SK-N-SH (cell line): ENCODE data around the gene PGLYRP4. TPM values are rescaled to one million over a fixed set of nuclear protein-coding genes. Genes with fewer than 3 reads are reported as not detected.

Experiments used
- CTCF ChIA-PET: fragments of 300-600, 350-600 bp; formaldehyde crosslinking; extraction: SDS; loops from one replicate; lab custom pipeline; 2021; lab: Yijun Ruan, JAX
- POLR2A ChIA-PET: fragments of 350-600 bp; sonication (Branson Sonifier 250); formaldehyde crosslinking; extraction: SDS; loops from one replicate; lab custom pipeline; 2020; ENCODE audit warnings: antibody characterized with exemption, inconsistent platforms; lab: Yijun Ruan, JAX
- DNase-seq: peaks from one replicate; pipeline ENCODE4 v3.0.0; 2012
- H2AFZ ChIP-seq: fragments of 200-600 bp; sonication (generic); 2 replicates; pipeline ENCODE4 v1.8.1; 2016; ENCODE audit warnings: antibody characterized with exemption, mild to moderate bottlenecking, low read depth
- H3F3A ChIP-seq: fragments of 200-600 bp; sonication (generic); replicated peaks from 2 replicates; pipeline ENCODE3; 2016; ENCODE audit warnings: antibody characterized with exemption, mild to moderate bottlenecking; ENCODE audit not compliant: insufficient read depth
- H3K27ac ChIP-seq, 2 experiments: fragments of 200-500 bp in 1 of 2; fragments of 200-600 bp in 1 of 2; sonication (Bioruptor generic) in 1 of 2; sonication (generic), shearing (Covaris generic) in 1 of 2; 2 replicates each; pipeline versions ENCODE4 v1.5.1 to v1.6.1; 2014 to 2016; ENCODE audit warnings: low read depth in 2 of 2, inconsistent platforms in 1 of 2, low read length in 1 of 2, mild to moderate bottlenecking in 1 of 2, mixed read lengths in 1 of 2
- H3K27me3 ChIP-seq: fragments of 200-600 bp; sonication (generic), shearing (Covaris generic); 2 replicates; pipeline ENCODE4 v1.6.1; 2016; ENCODE audit warnings: mixed run types; ENCODE audit not compliant: insufficient read depth
- H3K36me3 ChIP-seq, 2 experiments: fragments of 200-500 bp in 1 of 2; fragments of 200-600 bp in 1 of 2; sonication (Bioruptor generic) in 1 of 2; sonication (generic) in 1 of 2; replicated peaks in 1 of 2; 2 replicates each; pipeline versions ENCODE3 to v1.5.1; 2014 to 2016; ENCODE audit warnings: low read length in 1 of 2, mild to moderate bottlenecking in 1 of 2; ENCODE audit not compliant: insufficient read depth in 2 of 2, control insufficient read depth in 1 of 2
- H3K4me1 ChIP-seq, 2 experiments: fragments of 200-500 bp in 1 of 2; fragments of 200-600 bp in 1 of 2; sonication (Bioruptor generic) in 1 of 2; sonication (generic), shearing (Covaris generic) in 1 of 2; 2 replicates each; pipeline versions ENCODE4 v1.5.1 to v1.6.1; 2014 to 2016; ENCODE audit warnings: low read depth in 1 of 2, low read length in 1 of 2, mixed run types in 1 of 2; ENCODE audit not compliant: insufficient read depth in 2 of 2, control insufficient read depth in 1 of 2
- H3K4me2 ChIP-seq: fragments of 200-600 bp; sonication (generic), shearing (Covaris generic); 2 replicates; pipeline ENCODE4 v1.6.1; 2017; ENCODE audit warnings: mixed run types
- H3K4me3 ChIP-seq, 2 experiments: fragments of 200-500 bp in 1 of 2; fragments of 200-600 bp in 1 of 2; sonication (Bioruptor generic) in 1 of 2; sonication (generic), shearing (Covaris generic) in 1 of 2; 2 replicates each; pipeline versions ENCODE4 v1.5.1 to v1.8.1; 2014 to 2016; ENCODE audit warnings: low read depth in 2 of 2, inconsistent platforms in 1 of 2, low read length in 1 of 2, mild to moderate bottlenecking in 1 of 2, mixed read lengths in 1 of 2, moderate library complexity in 1 of 2
- H3K79me2 ChIP-seq: fragments of 200-600 bp; sonication (generic); 2 replicates; pipeline ENCODE4 v1.8.1; 2017; ENCODE audit warnings: mild to moderate bottlenecking; ENCODE audit not compliant: insufficient read depth
- H3K9ac ChIP-seq: fragments of 200-600 bp; sonication (generic); 2 replicates; pipeline ENCODE4 v1.6.1; 2017; ENCODE audit warnings: mixed run types
- H3K9me2 ChIP-seq: fragments of 200-600 bp; sonication (generic); 2 replicates; pipeline ENCODE4 v1.6.1; 2017; ENCODE audit warnings: mixed run types
- H3K9me3 ChIP-seq: fragments of 200-600 bp; sonication (generic); 2 replicates; pipeline ENCODE4 v1.6.1; 2017; ENCODE audit warnings: mixed run types, mild to moderate bottlenecking, moderate library complexity
- H4K20me1 ChIP-seq: fragments of 200-600 bp; sonication (generic); 2 replicates; pipeline ENCODE4 v1.6.1; 2017; ENCODE audit warnings: mild to moderate bottlenecking, mixed run types; ENCODE audit not compliant: insufficient read depth
- CHD2 ChIP-seq: fragments of 150-350 bp; IDR thresholded peaks from 2 replicates; pipeline ENCODE4 v1.6.1; 2018; ENCODE audit warnings: low read length; ENCODE audit not compliant: partially characterized antibody
- ELF1 ChIP-seq: IDR thresholded peaks from 2 replicates; pipeline ENCODE4 v1.4.0; 2012
- EP300 ChIP-seq, 2 experiments: IDR thresholded peaks; 2 replicates each; pipeline versions ENCODE4 v1.4.0 to v1.6.1; 2012; ENCODE audit warnings: borderline replicate concordance in 1 of 2, low read depth in 1 of 2, low read length in 1 of 2
- EZH2phosphoT487 ChIP-seq: fragments of 200-600 bp; sonication (generic); IDR thresholded peaks from 2 replicates; pipeline ENCODE4 v1.6.1; 2017; ENCODE audit warnings: low read depth, mixed run types, mild to moderate bottlenecking, antibody characterized with exemption, moderate library complexity, borderline replicate concordance
- RFX5 ChIP-seq: IDR thresholded peaks from 2 replicates; pipeline ENCODE4 v1.6.1; 2012; ENCODE audit warnings: mild to moderate bottlenecking, improper control_type of control experiment, low read length
- RXRA ChIP-seq: IDR thresholded peaks from 2 replicates; pipeline ENCODE4 v1.4.0; 2012; ENCODE audit warnings: low read depth, mild to moderate bottlenecking, borderline replicate concordance
- TAF1 ChIP-seq: IDR thresholded peaks from 2 replicates; pipeline ENCODE4 v1.6.1; 2012; ENCODE audit warnings: low read depth, mild to moderate bottlenecking, low read length, moderate library complexity, borderline replicate concordance
- TCF12 ChIP-seq: IDR thresholded peaks from 2 replicates; pipeline ENCODE4 v1.4.0; 2012
- WGBS: methylation state at CpG from one replicate; pipeline ENCODE4 v1.1.6; 2017; ENCODE audit warnings: low lambda C conversion rate; 5-methylcytosine and 5-hydroxymethylcytosine counted together
- polyA plus RNA-seq, 3 experiments: library from polyadenylated mRNA; depleted of rRNA; stranded (reverse); fragments of >200 nt; gene quantifications; 2 replicates each; pipeline ENCODE4 v1.2.3, GENCODE V29; 2012
- TF ChIP-seq, protein P1 (sequence below): IDR thresholded peaks from 2 replicates; pipeline ENCODE4 v1.6.1; 2012; ENCODE audit warnings: mild to moderate bottlenecking, low read depth, low read length, moderate library complexity
- TF ChIP-seq, protein P2 (sequence below): fragments of 150-350 bp; IDR thresholded peaks from 2 replicates; pipeline ENCODE4 v1.6.1; 2017; ENCODE audit warnings: antibody characterized with exemption, low read length, low read depth, borderline replicate concordance
- TF ChIP-seq, protein P3 (sequence below): fragments of 200-600 bp; sonication (generic); IDR thresholded peaks from 2 replicates; pipeline ENCODE4 v1.6.1; 2017; ENCODE audit warnings: antibody characterized with exemption, mild to moderate bottlenecking, moderate library complexity
- TF ChIP-seq, protein P4 (sequence below): IDR thresholded peaks from 2 replicates; pipeline ENCODE4; 2012

The PGLYRP4 gene, protein sequence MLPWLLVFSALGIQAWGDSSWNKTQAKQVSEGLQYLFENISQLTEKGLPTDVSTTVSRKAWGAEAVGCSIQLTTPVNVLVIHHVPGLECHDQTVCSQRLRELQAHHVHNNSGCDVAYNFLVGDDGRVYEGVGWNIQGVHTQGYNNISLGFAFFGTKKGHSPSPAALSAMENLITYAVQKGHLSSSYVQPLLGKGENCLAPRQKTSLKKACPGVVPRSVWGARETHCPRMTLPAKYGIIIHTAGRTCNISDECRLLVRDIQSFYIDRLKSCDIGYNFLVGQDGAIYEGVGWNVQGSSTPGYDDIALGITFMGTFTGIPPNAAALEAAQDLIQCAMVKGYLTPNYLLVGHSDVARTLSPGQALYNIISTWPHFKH
- not detected in 2 replicates for polyA plus RNA-seq (2012; rRNA removed)
- polyA plus RNA-seq (2012; cell fraction: cytosol; rRNA removed): not detected in 2 replicates
- polyA plus RNA-seq (2012; cell fraction: nucleus; rRNA removed): not detected in 2 replicates

DNA sequence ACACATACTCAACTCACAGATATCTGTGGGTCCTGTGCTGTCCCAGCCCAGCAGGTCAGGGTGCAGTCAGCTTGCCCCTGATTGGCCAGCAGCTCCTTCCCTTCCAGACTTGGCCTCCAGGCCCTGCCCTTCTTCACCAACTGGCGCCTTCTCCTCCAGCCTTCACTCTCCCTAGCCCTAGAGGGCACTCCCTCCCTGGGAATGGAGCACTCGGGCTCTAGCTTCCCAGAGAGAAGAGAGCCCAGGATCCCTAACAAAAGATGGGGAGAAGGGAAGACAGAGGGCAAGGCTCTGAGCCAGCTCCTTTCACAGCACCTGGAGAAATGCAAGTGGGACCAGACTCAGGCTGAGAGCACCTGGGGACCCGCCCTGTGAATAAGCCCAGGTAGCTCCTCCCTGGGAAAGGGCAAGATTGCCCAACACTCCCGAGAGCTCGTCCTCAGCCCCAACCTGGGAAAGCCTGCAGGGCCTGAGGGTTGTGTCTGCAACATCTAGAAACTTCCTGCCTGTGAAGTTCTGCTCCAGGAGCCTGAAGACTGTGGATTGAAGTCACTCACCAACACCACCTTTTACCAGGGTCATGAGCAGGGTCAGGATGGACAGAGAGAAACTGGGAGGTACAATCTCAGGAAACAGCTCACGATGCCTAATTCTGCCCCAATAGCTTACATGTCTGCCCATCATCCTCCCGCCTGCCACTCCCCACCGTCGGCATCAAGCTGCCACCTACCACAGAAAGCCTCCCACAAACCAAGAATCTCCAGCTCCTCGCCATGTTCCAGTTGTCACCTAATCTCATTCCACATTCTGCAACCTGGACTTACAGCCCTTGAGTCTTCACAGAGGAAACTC lies at the start of gene PGLYRP4:
PGLYRP4 (minus strand) TSS at position 331 of the 852 bp plus-strand sequence. CDS start 909 bp downstream, outside the sequence.
- no peak within 1 kb of the TSS for H2AFZ ChIP-seq
- H3K36me3 ChIP-seq: no peaks in the 10 kb centered on the region
- no peaks in the 10 kb centered on the region for H3K79me2 ChIP-seq
- no peaks in the 10 kb centered on the region for H4K20me1 ChIP-seq
- POLR2A ChIA-PET: no interaction called here
- peaks cover 60% of the 10 kb centered on the region; the same call in 1 of the 2 replicates for H3K27me3 ChIP-seq
- CTCF ChIA-PET: interaction anchor here (0.9 to 11.7 kb wide), 4 partner anchors 9 to 162 kb away, joined by 3 to 336 read pairs (median 5); partner anchors contain the start of gene S100A9
- H3K9me3 ChIP-seq: no peaks in the 10 kb centered on the region
- H3K4me1 ChIP-seq: no peaks in the 10 kb centered on the region
- no peak for TF ChIP-seq TCF12
- TF ChIP-seq TAF1: no peak
- TF ChIP-seq, protein P1, sequence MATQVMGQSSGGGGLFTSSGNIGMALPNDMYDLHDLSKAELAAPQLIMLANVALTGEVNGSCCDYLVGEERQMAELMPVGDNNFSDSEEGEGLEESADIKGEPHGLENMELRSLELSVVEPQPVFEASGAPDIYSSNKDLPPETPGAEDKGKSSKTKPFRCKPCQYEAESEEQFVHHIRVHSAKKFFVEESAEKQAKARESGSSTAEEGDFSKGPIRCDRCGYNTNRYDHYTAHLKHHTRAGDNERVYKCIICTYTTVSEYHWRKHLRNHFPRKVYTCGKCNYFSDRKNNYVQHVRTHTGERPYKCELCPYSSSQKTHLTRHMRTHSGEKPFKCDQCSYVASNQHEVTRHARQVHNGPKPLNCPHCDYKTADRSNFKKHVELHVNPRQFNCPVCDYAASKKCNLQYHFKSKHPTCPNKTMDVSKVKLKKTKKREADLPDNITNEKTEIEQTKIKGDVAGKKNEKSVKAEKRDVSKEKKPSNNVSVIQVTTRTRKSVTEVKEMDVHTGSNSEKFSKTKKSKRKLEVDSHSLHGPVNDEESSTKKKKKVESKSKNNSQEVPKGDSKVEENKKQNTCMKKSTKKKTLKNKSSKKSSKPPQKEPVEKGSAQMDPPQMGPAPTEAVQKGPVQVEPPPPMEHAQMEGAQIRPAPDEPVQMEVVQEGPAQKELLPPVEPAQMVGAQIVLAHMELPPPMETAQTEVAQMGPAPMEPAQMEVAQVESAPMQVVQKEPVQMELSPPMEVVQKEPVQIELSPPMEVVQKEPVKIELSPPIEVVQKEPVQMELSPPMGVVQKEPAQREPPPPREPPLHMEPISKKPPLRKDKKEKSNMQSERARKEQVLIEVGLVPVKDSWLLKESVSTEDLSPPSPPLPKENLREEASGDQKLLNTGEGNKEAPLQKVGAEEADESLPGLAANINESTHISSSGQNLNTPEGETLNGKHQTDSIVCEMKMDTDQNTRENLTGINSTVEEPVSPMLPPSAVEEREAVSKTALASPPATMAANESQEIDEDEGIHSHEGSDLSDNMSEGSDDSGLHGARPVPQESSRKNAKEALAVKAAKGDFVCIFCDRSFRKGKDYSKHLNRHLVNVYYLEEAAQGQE: no peak
- TF ChIP-seq, protein P2, sequence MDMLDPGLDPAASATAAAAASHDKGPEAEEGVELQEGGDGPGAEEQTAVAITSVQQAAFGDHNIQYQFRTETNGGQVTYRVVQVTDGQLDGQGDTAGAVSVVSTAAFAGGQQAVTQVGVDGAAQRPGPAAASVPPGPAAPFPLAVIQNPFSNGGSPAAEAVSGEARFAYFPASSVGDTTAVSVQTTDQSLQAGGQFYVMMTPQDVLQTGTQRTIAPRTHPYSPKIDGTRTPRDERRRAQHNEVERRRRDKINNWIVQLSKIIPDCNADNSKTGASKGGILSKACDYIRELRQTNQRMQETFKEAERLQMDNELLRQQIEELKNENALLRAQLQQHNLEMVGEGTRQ: no peak
- no peak for TF ChIP-seq EP300 (IDR thresholded peaks at IDR 0.05; ENCODE audit: borderline replicate concordance in 1 of 2, low read depth in 1 of 2, low read length in 1 of 2)
- TF ChIP-seq EZH2phosphoT487: no peak
- TF ChIP-seq ELF1: no peak
- no peak for TF ChIP-seq RXRA
- no peak for TF ChIP-seq RFX5
- TF ChIP-seq, protein P3, sequence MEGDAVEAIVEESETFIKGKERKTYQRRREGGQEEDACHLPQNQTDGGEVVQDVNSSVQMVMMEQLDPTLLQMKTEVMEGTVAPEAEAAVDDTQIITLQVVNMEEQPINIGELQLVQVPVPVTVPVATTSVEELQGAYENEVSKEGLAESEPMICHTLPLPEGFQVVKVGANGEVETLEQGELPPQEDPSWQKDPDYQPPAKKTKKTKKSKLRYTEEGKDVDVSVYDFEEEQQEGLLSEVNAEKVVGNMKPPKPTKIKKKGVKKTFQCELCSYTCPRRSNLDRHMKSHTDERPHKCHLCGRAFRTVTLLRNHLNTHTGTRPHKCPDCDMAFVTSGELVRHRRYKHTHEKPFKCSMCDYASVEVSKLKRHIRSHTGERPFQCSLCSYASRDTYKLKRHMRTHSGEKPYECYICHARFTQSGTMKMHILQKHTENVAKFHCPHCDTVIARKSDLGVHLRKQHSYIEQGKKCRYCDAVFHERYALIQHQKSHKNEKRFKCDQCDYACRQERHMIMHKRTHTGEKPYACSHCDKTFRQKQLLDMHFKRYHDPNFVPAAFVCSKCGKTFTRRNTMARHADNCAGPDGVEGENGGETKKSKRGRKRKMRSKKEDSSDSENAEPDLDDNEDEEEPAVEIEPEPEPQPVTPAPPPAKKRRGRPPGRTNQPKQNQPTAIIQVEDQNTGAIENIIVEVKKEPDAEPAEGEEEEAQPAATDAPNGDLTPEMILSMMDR: no peak
- TF ChIP-seq CHD2: no peak
- TF ChIP-seq, protein P4, sequence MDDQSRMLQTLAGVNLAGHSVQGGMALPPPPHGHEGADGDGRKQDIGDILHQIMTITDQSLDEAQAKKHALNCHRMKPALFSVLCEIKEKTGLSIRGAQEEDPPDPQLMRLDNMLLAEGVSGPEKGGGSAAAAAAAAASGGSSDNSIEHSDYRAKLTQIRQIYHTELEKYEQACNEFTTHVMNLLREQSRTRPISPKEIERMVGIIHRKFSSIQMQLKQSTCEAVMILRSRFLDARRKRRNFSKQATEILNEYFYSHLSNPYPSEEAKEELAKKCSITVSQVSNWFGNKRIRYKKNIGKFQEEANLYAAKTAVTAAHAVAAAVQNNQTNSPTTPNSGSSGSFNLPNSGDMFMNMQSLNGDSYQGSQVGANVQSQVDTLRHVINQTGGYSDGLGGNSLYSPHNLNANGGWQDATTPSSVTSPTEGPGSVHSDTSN: no peak
- no peak within 1 kb of the TSS for H3K4me2 ChIP-seq
- peaks cover 4% of the 10 kb centered on the region for H3F3A ChIP-seq
- H3K9me2 ChIP-seq: no peaks in the 10 kb centered on the region
- H3K27ac ChIP-seq: no peak within 1 kb of the TSS
- no peak within 1 kb of the TSS for H3K9ac ChIP-seq
- no peak within 1 kb of the TSS for H3K4me3 ChIP-seq
- WGBS: 9% methylated on average over 8 of the region's 10 CpGs
- DNase-seq: no peak
